Colonic mucosa (tissue), 4 donors: ENCODE measurements around the gene SLC12A7. TPM values are rescaled to one million over a fixed set of nuclear protein-coding genes. Genes with fewer than 3 reads are reported as not detected.

Source experiments
- DNase-seq: peaks from one replicate; pipeline ENCODE4 v3.0.0-alpha.2; 2020
- H3K27ac ChIP-seq: fragments of 200-600 bp; one replicate; pipeline ENCODE4 v1.8.0; 2021
- H3K27me3 ChIP-seq: fragments of 200-600 bp; one replicate; pipeline ENCODE4 v1.8.0; 2021
- H3K36me3 ChIP-seq: fragments of 200-600 bp; one replicate; pipeline ENCODE4 v1.8.0; 2021
- H3K4me1 ChIP-seq: fragments of 200-600 bp; one replicate; pipeline ENCODE4 v1.8.0; 2021; ENCODE audit warnings: mild to moderate bottlenecking
- H3K4me3 ChIP-seq: fragments of 200-600 bp; one replicate; pipeline ENCODE4 v1.8.0; 2021
- H3K9ac ChIP-seq, 2 donors: one replicate each; pipeline ENCODE4 v1.7.0; 2013; ENCODE audit warnings: control low read depth in 2 of 2, low read depth in 2 of 2, low read length in 2 of 2
- H3K9me3 ChIP-seq: fragments of 200-600 bp; one replicate; pipeline ENCODE4 v1.8.0; 2021
- CTCF ChIP-seq: fragments of 200-600 bp; IDR thresholded peaks from one replicate; pipeline ENCODE4 v1.8.0; 2022; ENCODE audit warnings: antibody characterized with exemption, mild to moderate bottlenecking
- intact Hi-C: fragments of 100-400 bp; cut with DNase I; formaldehyde crosslinking; loops from one replicate; pipeline ENCODE4 v1.14.1; 2022
- total RNA-seq, 2 donors: library from RNA; stranded (reverse); fragmentation: NEBNext Ultra II Directional in 1 of 2; extraction: Animal tissue kit (Norgen Biotek cat#: 25700) in 1 of 2; gene quantifications; one replicate each; pipeline ENCODE4 v1.2.1, GENCODE V29; 2021
- donor health status: healthy.
- donor health status: DM: no; HTN: no; CAD: no.
- donor health status: DM: no; HTN: no; CAD: no.

The SLC12A7 gene
- total RNA-seq, 2 donors from 2014 or later, result 64.6 to 81.2 TPM

GRCh38 chr5:1048162-1048721 lies 63.6 kb downstream of the SLC12A7 start:
- H3K36me3 ChIP-seq, result no peaks in the 10 kb centered on the region
- TF ChIP-seq CTCF, result no peak
- no peak overlapping the region for H3K4me3 ChIP-seq
- H3K27ac ChIP-seq, result no peak overlapping the region
- H3K9me3 ChIP-seq, result no peaks in the 10 kb centered on the region
- no peaks in the 10 kb centered on the region for H3K27me3 ChIP-seq
- H3K4me1 ChIP-seq, result no peaks in the 10 kb centered on the region
- H3K9ac ChIP-seq, result no peak overlapping the region
- intact Hi-C loops, result no loop called here
- no peak for DNase-seq

DNA sequence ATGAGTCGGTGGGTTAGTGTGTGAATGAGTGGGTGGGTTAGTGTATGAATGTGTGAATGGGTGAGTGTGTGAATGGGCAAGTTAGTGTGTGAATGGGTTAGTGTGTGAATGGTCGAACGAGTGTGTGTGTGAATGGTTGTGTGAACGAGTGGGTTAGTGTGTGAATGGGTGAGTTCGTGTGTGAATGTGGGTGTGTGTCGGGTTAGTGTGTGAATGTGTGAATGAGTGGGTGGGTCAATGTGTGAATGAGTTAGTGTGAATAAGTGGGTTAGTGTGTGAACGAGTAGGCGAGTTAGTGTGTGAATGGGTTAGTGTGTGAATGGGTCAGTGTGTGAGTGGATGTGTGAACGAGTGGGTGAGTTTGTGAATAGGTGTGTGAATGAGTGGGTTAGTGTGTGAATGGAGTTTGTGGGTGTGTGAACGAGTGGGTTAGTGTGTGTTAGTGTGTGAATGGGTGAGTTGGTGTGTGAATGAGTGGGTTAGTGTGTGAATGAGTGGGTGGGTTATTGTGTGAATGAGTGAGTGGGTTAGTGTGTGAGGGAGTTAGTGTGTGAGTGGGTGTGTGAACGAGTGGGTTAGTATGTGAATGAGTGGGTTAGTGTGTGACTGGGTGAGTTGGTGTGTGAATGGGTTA lies 64.4 kb downstream of the SLC12A7 start:
- no peak overlapping the region for H3K4me3 ChIP-seq
- H3K36me3 ChIP-seq, result no peaks in the 10 kb centered on the region
- no peaks in the 10 kb centered on the region for H3K27me3 ChIP-seq
- no peak overlapping the region for H3K27ac ChIP-seq
- H3K4me1 ChIP-seq, result no peaks in the 10 kb centered on the region
- intact Hi-C loops, result no loop called here
- no peak for DNase-seq
- no peak for TF ChIP-seq CTCF
- H3K9me3 ChIP-seq, result no peaks in the 10 kb centered on the region
- no peak overlapping the region for H3K9ac ChIP-seq

- no peaks in the 10 kb centered on the region for H3K36me3 ChIP-seq
- no peak for DNase-seq
- H3K4me1 ChIP-seq, result no peaks in the 10 kb centered on the region
- H3K4me3 ChIP-seq, result no peak overlapping the region
- H3K27me3 ChIP-seq, result no peaks in the 10 kb centered on the region
- TF ChIP-seq CTCF, result no peak
- H3K9me3 ChIP-seq, result no peaks in the 10 kb centered on the region
- no peak overlapping the region for H3K27ac ChIP-seq
- no peak overlapping the region for H3K9ac ChIP-seq
- intact Hi-C loops, result no loop called here
These were observed 65.8 kb downstream of the SLC12A7 start for GRCh38 chr5:1045960-1046560.

DNA sequence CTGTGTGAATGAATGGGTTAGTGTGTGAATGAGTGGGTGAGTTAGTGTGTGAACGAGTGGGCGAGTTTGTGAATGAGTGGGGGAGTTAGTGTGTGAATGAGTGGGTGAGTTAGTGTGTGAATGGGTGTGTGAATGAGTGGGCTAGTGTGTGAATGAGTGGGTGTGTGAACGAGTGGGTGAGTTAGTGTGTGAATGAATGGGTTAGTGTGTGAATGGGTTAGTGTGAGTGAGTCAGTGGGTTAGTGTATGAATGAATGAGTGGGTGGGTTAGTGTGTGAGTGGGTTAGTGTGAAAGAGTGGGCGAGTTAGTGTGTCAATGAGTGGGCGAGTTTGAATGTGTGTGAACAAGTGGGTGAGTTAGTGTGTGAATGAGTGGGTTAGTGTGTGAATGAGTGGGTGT lies 67.7 kb downstream of the SLC12A7 start:
- H3K27ac ChIP-seq, result no peak overlapping the region
- no peaks in the 10 kb centered on the region for H3K4me1 ChIP-seq
- no peak overlapping the region for H3K9ac ChIP-seq
- H3K27me3 ChIP-seq, result no peaks in the 10 kb centered on the region
- TF ChIP-seq CTCF, result no peak
- DNase-seq, result no peak
- intact Hi-C loops, result no loop called here
- no peak overlapping the region for H3K4me3 ChIP-seq
- no peaks in the 10 kb centered on the region for H3K36me3 ChIP-seq
- H3K9me3 ChIP-seq, result no peaks in the 10 kb centered on the region

DNA sequence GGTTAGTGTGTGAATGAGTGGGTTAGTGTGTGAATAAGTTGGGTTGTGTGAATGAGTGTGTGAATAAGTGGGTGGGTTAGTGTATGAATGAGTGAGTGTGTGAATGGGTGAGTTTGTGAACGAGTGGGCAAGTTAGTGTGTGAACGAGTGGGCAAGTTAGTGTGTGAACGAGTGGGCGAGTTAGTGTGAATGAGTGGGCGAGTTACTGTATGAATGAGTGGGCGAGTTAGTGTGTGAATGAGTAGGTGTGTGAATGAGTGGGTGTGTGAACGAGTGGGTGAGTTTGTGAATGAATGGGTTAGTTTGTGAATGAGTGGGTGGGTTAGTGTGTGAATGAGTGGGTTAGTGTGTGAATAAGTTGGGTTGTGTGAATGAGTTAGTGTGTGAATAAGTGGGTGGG lies 68.5 kb downstream of the SLC12A7 start:
- no peaks in the 10 kb centered on the region for H3K9me3 ChIP-seq
- H3K36me3 ChIP-seq, result no peaks in the 10 kb centered on the region
- intact Hi-C loops, result no loop called here
- no peak for DNase-seq
- no peak overlapping the region for H3K9ac ChIP-seq
- no peaks in the 10 kb centered on the region for H3K27me3 ChIP-seq
- TF ChIP-seq CTCF, result no peak
- no peak overlapping the region for H3K27ac ChIP-seq
- H3K4me1 ChIP-seq, result no peaks in the 10 kb centered on the region
- no peak overlapping the region for H3K4me3 ChIP-seq
